IMR-90 (cell line): Measurements from ENCODE around the gene IFNA14. TPM values are rescaled to one million over a fixed set of nuclear protein-coding genes. Genes with fewer than 3 reads are reported as not detected.

ENCODE experiments used
- ATAC-seq: fragments of 200-7000 bp; cut with Tn5 transposase; 2 replicates; pipeline ENCODE4 v1.9.1; 2020; ENCODE audit warnings: low read depth, mild to moderate bottlenecking, moderate library complexity
- Bru-seq: library from RNA; stranded (reverse); fragments of 400-500 nt; gene quantifications from one replicate; lab custom pipeline; 2021; lab: Mats Ljungman, UMichigan
- BruChase-seq, 2 experiments: library from RNA; stranded (reverse); fragments of 400-500 nt; gene quantifications; one replicate each; lab custom pipeline; 2021; lab: Mats Ljungman, UMichigan
- BruUV-seq: library from RNA; stranded (reverse); fragments of 400-500 nt; replicated peaks from 2 replicates; lab custom pipeline; 2021; lab: Mats Ljungman, UMichigan
- CTCF ChIA-PET: fragments of 300-600 bp; formaldehyde crosslinking; extraction: SDS; loops from one replicate; lab custom pipeline; 2021; ENCODE audit warnings: antibody characterized with exemption; lab: Yijun Ruan, JAX
- POLR2A ChIA-PET: fragments of 300-600 bp; sonication (Branson Sonifier 250); formaldehyde crosslinking; loops from one replicate; lab custom pipeline; 2022; ENCODE audit warnings: antibody characterized with exemption; ENCODE audit not compliant: unreplicated experiment; lab: Charles Lee
- DNase-seq: peaks from one replicate; pipeline ENCODE4 v3.0.0; 2013
- H2AFZ ChIP-seq: replicated peaks from 2 replicates; pipeline ENCODE3; 2013; ENCODE audit warnings: low read length, mild to moderate bottlenecking; ENCODE audit not compliant: poor library complexity
- H2AK5ac ChIP-seq: 2 replicates; pipeline ENCODE4 v1.6.1; 2013; ENCODE audit warnings: low read depth, low read length, inconsistent platforms
- H2AK9ac ChIP-seq: replicated peaks from 2 replicates; pipeline ENCODE3; 2013; ENCODE audit warnings: mild to moderate bottlenecking, low read depth, low read length, moderate library complexity; ENCODE audit not compliant: poor library complexity
- H2BK120ac ChIP-seq: 2 replicates; pipeline ENCODE4 v1.6.1; 2013; ENCODE audit warnings: low read depth, low read length, inconsistent platforms
- H2BK15ac ChIP-seq: 3 replicates; pipeline ENCODE4 v1.6.1; 2013; ENCODE audit warnings: low read depth, low read length, inconsistent platforms
- H2BK20ac ChIP-seq: 2 replicates; pipeline ENCODE4 v1.6.1; 2013; ENCODE audit warnings: low read depth, mild to moderate bottlenecking, inconsistent platforms, low read length, moderate library complexity
- H2BK5ac ChIP-seq: 2 replicates; pipeline ENCODE4 v1.6.1; 2013; ENCODE audit warnings: mild to moderate bottlenecking, low read depth, low read length, inconsistent platforms; ENCODE audit not compliant: poor library complexity, severe bottlenecking
- H3K14ac ChIP-seq: replicated peaks from 2 replicates; pipeline ENCODE4 v1.6.1; 2013; ENCODE audit warnings: low read depth, low read length, inconsistent platforms
- H3K18ac ChIP-seq: 2 replicates; pipeline ENCODE4 v1.6.1; 2013; ENCODE audit warnings: low read depth, low read length, control low read depth
- H3K23ac ChIP-seq: 2 replicates; pipeline ENCODE4 v1.6.1; 2013; ENCODE audit warnings: low read depth, low read length, inconsistent platforms
- H3K27ac ChIP-seq: 2 replicates; pipeline ENCODE4 v1.5.1; 2013; ENCODE audit warnings: mild to moderate bottlenecking, control low read depth, low read length; ENCODE audit not compliant: insufficient read depth
- H3K27me3 ChIP-seq: 2 replicates; pipeline ENCODE4 v1.6.1; 2013; ENCODE audit warnings: low read length; ENCODE audit not compliant: control insufficient read depth, insufficient read depth
- H3K36me3 ChIP-seq: 2 replicates; pipeline ENCODE4 v1.6.1; 2013; ENCODE audit warnings: low read length, mixed read lengths; ENCODE audit not compliant: control insufficient read depth, insufficient read depth
- H3K4ac ChIP-seq: 2 replicates; pipeline ENCODE4 v1.6.1; 2013; ENCODE audit warnings: low read depth, low read length, inconsistent platforms
- H3K4me1 ChIP-seq: 2 replicates; pipeline ENCODE4 v1.6.1; 2013; ENCODE audit warnings: low read length, mixed read lengths; ENCODE audit not compliant: control insufficient read depth, insufficient read depth
- H3K4me2 ChIP-seq: 2 replicates; pipeline ENCODE4 v1.6.1; 2013; ENCODE audit warnings: low read depth, mild to moderate bottlenecking, control low read depth, low read length, moderate library complexity
- H3K4me3 ChIP-seq: 2 replicates; pipeline ENCODE4 v1.5.1; 2013; ENCODE audit warnings: low read depth, mild to moderate bottlenecking, control low read depth, low read length, moderate library complexity; ENCODE audit not compliant: insufficient read depth
- H3K56ac ChIP-seq: 2 replicates; pipeline ENCODE4 v1.6.1; 2013; ENCODE audit warnings: low read length, inconsistent platforms; ENCODE audit not compliant: insufficient read depth; ENCODE audit errors: extremely low read depth
- H3K79me1 ChIP-seq, 2 experiments: 2 replicates each; pipeline ENCODE4 v1.6.1; 2013; ENCODE audit warnings: low read length in 2 of 2, inconsistent platforms in 1 of 2, low read depth in 1 of 2
- H3K9ac ChIP-seq: 2 replicates; pipeline ENCODE4 v1.6.1; 2013; ENCODE audit warnings: low read depth, low read length, control low read depth
- H3K9me1 ChIP-seq: 2 replicates; pipeline ENCODE4 v1.6.1; 2013; ENCODE audit warnings: low read length, inconsistent platforms; ENCODE audit not compliant: insufficient read depth
- H3K9me3 ChIP-seq: 2 replicates; pipeline ENCODE4 v1.6.1; 2013; ENCODE audit warnings: low read length; ENCODE audit not compliant: control insufficient read depth, insufficient read depth
- H4K20me1 ChIP-seq: 2 replicates; pipeline ENCODE4 v1.6.1; 2013; ENCODE audit warnings: low read length, inconsistent platforms; ENCODE audit not compliant: insufficient read depth
- H4K5ac ChIP-seq: 2 replicates; pipeline ENCODE4 v1.6.1; 2013; ENCODE audit warnings: mild to moderate bottlenecking, low read depth, low read length, control low read depth
- H4K8ac ChIP-seq, 2 experiments: 2 replicates each; pipeline ENCODE4 v1.6.1; 2013; ENCODE audit warnings: low read depth in 2 of 2, low read length in 2 of 2, control low read depth in 1 of 2, inconsistent platforms in 1 of 2
- H4K91ac ChIP-seq: 2 replicates; pipeline ENCODE4 v1.6.1; 2013; ENCODE audit warnings: low read depth, low read length, inconsistent platforms; ENCODE audit not compliant: insufficient read depth
- BHLHE40 ChIP-seq: fragments of 150-350 bp; IDR thresholded peaks from 2 replicates; pipeline ENCODE4 v1.6.1; 2016; ENCODE audit warnings: mild to moderate bottlenecking, low read depth, low read length
- CEBPB ChIP-seq: IDR thresholded peaks from 2 replicates; pipeline ENCODE4 v1.6.1; 2012; ENCODE audit warnings: low read depth, low read length, improper control_type of control experiment
- CHD1 ChIP-seq: IDR thresholded peaks from 2 replicates; pipeline ENCODE4 v1.6.1; 2012; ENCODE audit warnings: low read depth, low read length, improper control_type of control experiment
- MAFK ChIP-seq: IDR thresholded peaks from 2 replicates; pipeline ENCODE4 v1.6.1; 2012; ENCODE audit warnings: low read depth, low read length, improper control_type of control experiment
- MAZ ChIP-seq: IDR thresholded peaks from 2 replicates; pipeline ENCODE4 v1.6.1; 2012; ENCODE audit warnings: low read depth, mild to moderate bottlenecking, low read length, improper control_type of control experiment, moderate library complexity, borderline replicate concordance
- MXI1 ChIP-seq: IDR thresholded peaks from 2 replicates; pipeline ENCODE4 v1.6.1; 2012; ENCODE audit warnings: low read depth, mild to moderate bottlenecking, low read length, moderate library complexity, borderline replicate concordance
- NFE2L2 ChIP-seq: fragments of 150-350 bp; IDR thresholded peaks from 2 replicates; pipeline ENCODE4 v1.6.1; 2016; ENCODE audit warnings: low read depth, mild to moderate bottlenecking, low read length
- POLR2A ChIP-seq: IDR thresholded peaks from 2 replicates; pipeline ENCODE4 v1.6.1; 2012; ENCODE audit warnings: mild to moderate bottlenecking, low read depth, low read length
- RAD21 ChIP-seq: IDR thresholded peaks from 2 replicates; pipeline ENCODE4 v1.6.1; 2012; ENCODE audit warnings: low read length, improper control_type of control experiment
- RCOR1 ChIP-seq: IDR thresholded peaks from 2 replicates; pipeline ENCODE4 v1.6.1; 2012; ENCODE audit warnings: mild to moderate bottlenecking, low read length, improper control_type of control experiment; ENCODE audit not compliant: insufficient replicate concordance
- RFX5 ChIP-seq: IDR thresholded peaks from 2 replicates; pipeline ENCODE4 v1.8.0; 2012; ENCODE audit warnings: low read depth, mild to moderate bottlenecking, low read length, moderate library complexity
- SMC3 ChIP-seq: fragments of 150-350 bp; IDR thresholded peaks from 2 replicates; pipeline ENCODE4 v1.6.1; 2016; ENCODE audit warnings: low read depth, mild to moderate bottlenecking, antibody characterized with exemption, low read length, moderate library complexity
- WGBS, 2 experiments: methylation state at CpG; one replicate each; pipeline versions ENCODE4 v1.1.5 to v1.1.7; 2013; ENCODE audit warnings: missing lambda C conversion rate in 2 of 2; ENCODE audit not compliant: insufficient read length in 1 of 2; ENCODE audit errors: extremely low coverage in 2 of 2; 5-methylcytosine and 5-hydroxymethylcytosine counted together
- dilution Hi-C: fragments of 300-500 bp; cut with HindIII; formaldehyde crosslinking; loops from one replicate; pipeline ENCODE4 v1.14.3; 2018; ENCODE audit warnings: low sequenced_read_pairs; ENCODE audit not compliant: unreplicated experiment
- in situ Hi-C: fragments of 300-500 bp; cut with MboI; formaldehyde crosslinking; loops from 3 replicates; pipeline ENCODE4 v1.14.3; 2019; ENCODE audit warnings: low sequenced_read_pairs, inconsistent platforms, mixed read lengths
- intact Hi-C: fragments of 100-400 bp; cut with micrococcal nuclease; formaldehyde crosslinking; loops from 2 replicates; pipeline ENCODE4 v1.10.0; 2022
- long read RNA-seq: library from polyadenylated mRNA; unstranded; transcript quantifications from one replicate; pipeline ENCODE4 v2.0.0, GENCODE V29; 2021; ENCODE audit not compliant: unreplicated experiment
- polyA plus RNA-seq, 3 experiments: library from polyadenylated mRNA; depleted of rRNA; stranded (reverse); fragments of >200 nt; gene quantifications; 2 replicates each; pipeline ENCODE4 v1.2.3, GENCODE V29; 2012; ENCODE audit warnings: low replicate concordance in 1 of 3
- total RNA-seq: library from RNA; depleted of rRNA; stranded (reverse); fragments of >200 nt; gene quantifications from 2 replicates; pipeline ENCODE4 v1.2.3, GENCODE V29; 2012; rRNA removed
- TF ChIP-seq, protein P1 (sequence below): fragments of 150-350 bp; IDR thresholded peaks from 2 replicates; pipeline ENCODE4 v1.6.1; 2016; ENCODE audit warnings: low read depth, mild to moderate bottlenecking, low read length, moderate library complexity, borderline replicate concordance
- TF ChIP-seq, protein P2 (sequence below): conservative IDR thresholded peaks from 2 replicates; pipeline ENCODE4 v1.5.1; 2012; ENCODE audit warnings: mild to moderate bottlenecking, low read depth, low read length, improper control_type of control experiment
- TF ChIP-seq, protein P3 (sequence below): fragments of 150-350 bp; IDR thresholded peaks from 2 replicates; pipeline ENCODE4 v1.6.1; 2017; ENCODE audit warnings: mild to moderate bottlenecking, antibody characterized with exemption, low read length, low read depth

The IFNA14 gene
- total RNA-seq (not detected in 2 replicates), polyA plus RNA-seq (2012; rRNA removed) (not detected in 2 replicates), Bru-seq, nascent RNA (not detected), BruChase-seq, experiment 1, labeled RNA remaining after a 6-hour chase (not detected), BruChase-seq, experiment 2, labeled RNA remaining after a 2-hour chase (not detected)
- not detected in 2 replicates for polyA plus RNA-seq (2012; cell fraction: cytosol; rRNA removed)
- polyA plus RNA-seq (2012; cell fraction: nucleus; rRNA removed; ENCODE audit: low replicate concordance): not detected in 2 replicates
- long read RNA-seq: 0 reads

DNA sequence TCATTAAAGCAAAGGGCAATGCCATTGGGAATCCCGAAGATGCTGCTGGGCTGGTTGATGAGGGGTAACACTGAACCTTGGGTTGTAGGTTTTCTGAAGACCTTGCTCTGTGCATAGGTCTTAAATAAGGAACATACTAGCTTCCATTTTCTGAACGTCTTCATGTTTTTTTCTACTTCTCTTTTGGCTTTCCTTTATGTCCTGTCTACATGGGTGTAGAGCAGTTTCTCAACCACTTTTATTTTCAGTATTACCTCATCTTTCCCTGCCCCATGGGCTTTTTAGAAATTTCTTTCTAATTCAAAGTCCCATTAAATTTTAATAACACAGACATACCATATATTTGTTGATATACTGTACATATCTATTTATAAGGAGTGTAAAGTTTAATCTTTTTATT is at the start of gene IFNA14:
IFNA14 (minus strand) TSS at position 95 of the 400 bp plus-strand sequence; CDS start at position 25, 70 bp downstream.
- H3K9me1 ChIP-seq: no peaks in the 10 kb centered on the region
- no peak within 1 kb of the TSS for H2BK5ac ChIP-seq
- no peak within 1 kb of the TSS for H3K18ac ChIP-seq
- no peak within 1 kb of the TSS for H2BK15ac ChIP-seq
- no peak within 1 kb of the TSS for H2AK5ac ChIP-seq
- no peak within 1 kb of the TSS for H2BK120ac ChIP-seq
- no peak within 1 kb of the TSS for H4K8ac ChIP-seq
- no peak within 1 kb of the TSS for H4K91ac ChIP-seq
- WGBS, 2 experiments: no CpG with 5 or more reads among the region's 2 CpGs
- H3K14ac ChIP-seq: no peak within 1 kb of the TSS
- H3K27ac ChIP-seq: no peak within 1 kb of the TSS
- TF ChIP-seq RAD21: no peak
- no peak for TF ChIP-seq MXI1
- no peak for TF ChIP-seq SMC3
- no peak for TF ChIP-seq RCOR1
- TF ChIP-seq MAFK: no peak
- TF ChIP-seq BHLHE40: no peak
- TF ChIP-seq, protein P1, sequence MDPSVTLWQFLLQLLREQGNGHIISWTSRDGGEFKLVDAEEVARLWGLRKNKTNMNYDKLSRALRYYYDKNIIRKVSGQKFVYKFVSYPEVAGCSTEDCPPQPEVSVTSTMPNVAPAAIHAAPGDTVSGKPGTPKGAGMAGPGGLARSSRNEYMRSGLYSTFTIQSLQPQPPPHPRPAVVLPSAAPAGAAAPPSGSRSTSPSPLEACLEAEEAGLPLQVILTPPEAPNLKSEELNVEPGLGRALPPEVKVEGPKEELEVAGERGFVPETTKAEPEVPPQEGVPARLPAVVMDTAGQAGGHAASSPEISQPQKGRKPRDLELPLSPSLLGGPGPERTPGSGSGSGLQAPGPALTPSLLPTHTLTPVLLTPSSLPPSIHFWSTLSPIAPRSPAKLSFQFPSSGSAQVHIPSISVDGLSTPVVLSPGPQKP: no peak
- no peak for TF ChIP-seq CEBPB
- TF ChIP-seq, protein P2, sequence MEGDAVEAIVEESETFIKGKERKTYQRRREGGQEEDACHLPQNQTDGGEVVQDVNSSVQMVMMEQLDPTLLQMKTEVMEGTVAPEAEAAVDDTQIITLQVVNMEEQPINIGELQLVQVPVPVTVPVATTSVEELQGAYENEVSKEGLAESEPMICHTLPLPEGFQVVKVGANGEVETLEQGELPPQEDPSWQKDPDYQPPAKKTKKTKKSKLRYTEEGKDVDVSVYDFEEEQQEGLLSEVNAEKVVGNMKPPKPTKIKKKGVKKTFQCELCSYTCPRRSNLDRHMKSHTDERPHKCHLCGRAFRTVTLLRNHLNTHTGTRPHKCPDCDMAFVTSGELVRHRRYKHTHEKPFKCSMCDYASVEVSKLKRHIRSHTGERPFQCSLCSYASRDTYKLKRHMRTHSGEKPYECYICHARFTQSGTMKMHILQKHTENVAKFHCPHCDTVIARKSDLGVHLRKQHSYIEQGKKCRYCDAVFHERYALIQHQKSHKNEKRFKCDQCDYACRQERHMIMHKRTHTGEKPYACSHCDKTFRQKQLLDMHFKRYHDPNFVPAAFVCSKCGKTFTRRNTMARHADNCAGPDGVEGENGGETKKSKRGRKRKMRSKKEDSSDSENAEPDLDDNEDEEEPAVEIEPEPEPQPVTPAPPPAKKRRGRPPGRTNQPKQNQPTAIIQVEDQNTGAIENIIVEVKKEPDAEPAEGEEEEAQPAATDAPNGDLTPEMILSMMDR: no peak
- TF ChIP-seq, protein P3, sequence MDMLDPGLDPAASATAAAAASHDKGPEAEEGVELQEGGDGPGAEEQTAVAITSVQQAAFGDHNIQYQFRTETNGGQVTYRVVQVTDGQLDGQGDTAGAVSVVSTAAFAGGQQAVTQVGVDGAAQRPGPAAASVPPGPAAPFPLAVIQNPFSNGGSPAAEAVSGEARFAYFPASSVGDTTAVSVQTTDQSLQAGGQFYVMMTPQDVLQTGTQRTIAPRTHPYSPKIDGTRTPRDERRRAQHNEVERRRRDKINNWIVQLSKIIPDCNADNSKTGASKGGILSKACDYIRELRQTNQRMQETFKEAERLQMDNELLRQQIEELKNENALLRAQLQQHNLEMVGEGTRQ: no peak
- no peak for TF ChIP-seq MAZ
- TF ChIP-seq CHD1: no peak
- no peak for TF ChIP-seq RFX5
- no peak for TF ChIP-seq NFE2L2
- TF ChIP-seq POLR2A: no peak
- no peak within 1 kb of the TSS for H2BK20ac ChIP-seq
- ChIA-PET POLR2A (no interaction called here), CTCF (no interaction called here)
- no peak for ATAC-seq
- H3K9me3 ChIP-seq: no peaks in the 10 kb centered on the region
- no peaks in the 10 kb centered on the region; the same call in 1 of the 2 replicates for H3K27me3 ChIP-seq
- no peak within 1 kb of the TSS for H4K5ac ChIP-seq
- H3K4ac ChIP-seq: no peak within 1 kb of the TSS
- H3K36me3 ChIP-seq: no peaks in the 10 kb centered on the region
- dilution Hi-C loops: no loop called here
- H2AFZ ChIP-seq: no peak within 1 kb of the TSS
- in situ Hi-C loops: no loop called here
- H4K20me1 ChIP-seq: no peaks in the 10 kb centered on the region
- H3K4me1 ChIP-seq: no peaks in the 10 kb centered on the region
- no peak within 1 kb of the TSS for H3K4me2 ChIP-seq
- DNase-seq: no peak
- H3K4me3 ChIP-seq: no peak within 1 kb of the TSS
- no peak within 1 kb of the TSS for H3K56ac ChIP-seq
- no peak within 1 kb of the TSS for H2AK9ac ChIP-seq
- intact Hi-C loops: loop anchor here (5.0 kb wide), 1 partner anchor 212 kb away; no protein-coding TSS in a partner anchor
- no peak within 1 kb of the TSS for H3K9ac ChIP-seq
- no peaks in the 10 kb centered on the region for H3K79me1 ChIP-seq
- no peak within 1 kb of the TSS for H3K23ac ChIP-seq
- BruUV-seq: no TSS peak
